Measurements from ENCODE around the gene KCNK10.

Gene KCNK10

DNA sequence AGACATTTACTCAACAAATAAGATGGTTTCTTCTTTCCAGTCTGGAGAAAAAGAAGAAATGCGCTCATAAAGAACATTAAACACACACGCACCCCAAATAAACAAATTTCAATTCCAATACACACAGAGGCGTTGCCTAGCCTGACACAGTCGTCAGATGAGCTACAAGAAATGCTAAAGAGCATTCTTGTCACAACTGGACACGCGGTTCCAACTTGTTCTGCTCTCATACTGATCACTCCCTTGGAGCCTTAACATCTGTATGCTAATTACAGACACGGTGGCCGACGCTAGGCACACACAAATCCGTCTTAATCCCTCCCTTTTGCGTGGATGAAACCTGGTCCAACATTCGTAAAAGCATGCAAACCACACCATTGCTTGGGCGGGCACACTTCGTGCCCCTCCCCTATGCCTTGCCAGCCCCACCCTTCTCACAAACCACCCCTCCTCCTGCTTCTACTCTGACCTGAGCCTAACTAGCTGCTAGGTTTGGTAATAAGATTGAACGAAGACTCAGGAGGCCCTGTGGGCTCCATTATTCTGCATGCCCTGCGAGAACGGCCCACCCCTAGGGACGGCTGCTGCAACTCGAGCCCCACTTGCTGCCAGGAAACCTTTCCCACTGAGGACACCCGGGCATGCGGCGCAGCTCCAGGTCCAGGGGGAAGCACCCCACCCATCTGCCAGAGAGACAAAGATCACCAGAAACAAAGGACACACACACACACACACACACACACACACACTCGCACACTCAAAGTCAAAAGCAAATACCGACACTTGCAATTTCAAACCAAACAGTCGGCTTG is 1.2 kb downstream of the KCNK10 start:
- no peak for DNase-seq (ENCODE audit: low read depth in 2 of 2)

DNA sequence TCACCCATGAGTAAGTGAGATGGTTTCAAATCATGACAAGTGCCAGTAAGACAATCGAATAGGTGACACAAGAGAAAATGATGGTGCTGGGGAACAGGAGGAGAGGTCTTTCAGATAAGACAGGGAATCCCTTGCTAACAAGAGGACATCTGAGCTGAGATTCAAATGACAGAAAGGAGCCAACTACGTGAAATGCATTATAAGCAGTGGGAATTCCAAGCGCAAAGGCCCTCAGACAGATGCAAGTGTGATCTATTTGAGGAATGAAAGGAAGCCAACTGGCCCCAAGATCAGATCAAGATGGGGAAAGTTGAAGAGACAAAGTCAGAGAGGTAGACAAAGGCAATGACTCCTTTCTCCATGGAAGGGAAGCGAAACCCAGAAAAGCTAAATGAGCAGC is 4.7 kb downstream of the KCNK10 start:
- DNase-seq (ENCODE audit: low read depth in 2 of 2) = no peak

DNA sequence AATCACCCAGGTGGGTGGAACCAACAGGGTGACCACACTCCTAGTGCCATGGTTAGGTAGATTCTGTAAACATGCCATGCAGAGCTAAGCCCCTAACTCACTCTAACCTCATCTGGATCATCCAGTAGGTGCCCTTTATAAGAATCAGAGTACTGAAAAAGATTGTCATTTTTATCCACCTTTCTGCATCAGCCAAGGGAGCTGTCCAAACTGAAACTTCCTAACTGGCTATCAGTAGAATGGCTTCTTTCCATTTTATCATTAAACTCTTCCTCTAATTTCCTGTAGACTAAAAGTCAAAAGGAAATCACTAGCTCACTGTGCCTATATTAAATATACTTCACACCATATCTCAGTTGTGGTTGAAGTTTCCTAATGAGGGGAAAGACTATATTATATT is 6.5 kb downstream of the KCNK10 start:
- DNase-seq (ENCODE audit: low read depth in 2 of 2) = no peak

DNA sequence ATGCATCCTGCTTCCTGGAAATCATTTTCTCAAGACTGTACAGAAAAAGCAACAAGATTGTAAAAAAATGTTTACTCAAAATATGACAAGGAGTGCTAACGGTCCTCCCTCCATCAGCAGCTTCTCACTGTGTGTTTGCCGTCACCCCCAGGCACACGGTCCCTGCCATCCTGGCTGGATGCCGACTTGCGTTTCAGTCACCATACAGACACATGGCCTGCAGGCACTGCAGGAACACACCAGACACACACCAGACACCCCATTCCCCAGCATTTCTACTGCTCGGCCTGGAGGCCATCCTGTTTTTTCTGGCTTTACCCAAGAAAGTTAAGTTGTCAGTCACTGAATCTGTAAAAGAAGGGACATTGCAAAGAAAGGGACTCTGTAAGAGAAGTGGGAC is 10.8 kb downstream of the KCNK10 start:
- no peak for DNase-seq (ENCODE audit: low read depth in 2 of 2)

DNA sequence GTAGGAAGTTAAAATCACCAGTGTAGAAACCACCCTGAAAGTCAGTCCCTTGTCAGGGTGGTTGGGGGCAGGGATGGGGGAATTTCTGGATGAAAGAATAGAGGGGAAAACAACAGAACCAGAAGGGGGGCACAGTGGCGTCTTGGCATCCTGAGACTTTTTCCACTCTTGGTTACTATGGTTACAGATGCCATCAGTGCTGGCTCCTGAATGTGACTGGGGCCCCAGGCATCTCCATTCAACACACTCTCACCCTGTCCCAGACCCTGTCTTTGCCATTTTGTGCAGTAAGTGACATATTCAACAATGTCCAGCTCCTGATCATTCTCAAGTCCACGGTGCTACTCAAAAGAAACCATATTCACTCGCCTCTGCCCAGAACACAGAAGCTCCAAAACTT is 11.3 kb downstream of the KCNK10 start:
- no peak for DNase-seq (ENCODE audit: low read depth in 2 of 2)

DNA sequence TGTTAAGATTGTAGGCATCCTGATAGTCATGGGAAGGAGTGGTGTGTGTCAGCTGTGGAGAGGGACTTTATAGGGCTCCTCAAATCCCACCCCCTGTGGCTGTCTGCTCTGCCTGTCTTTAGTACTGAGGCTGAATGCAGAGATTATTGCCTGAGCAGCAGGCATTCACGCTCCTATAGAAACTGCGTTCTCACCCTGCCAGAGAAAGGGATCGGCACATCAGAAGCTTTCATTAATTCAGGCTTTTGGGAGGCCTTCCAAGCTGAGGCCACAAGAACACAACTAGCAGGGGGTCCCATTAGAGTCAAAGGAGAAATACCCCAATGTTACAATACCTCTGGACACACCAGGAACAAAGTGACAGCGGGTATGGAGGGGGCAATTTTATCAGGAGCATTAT is 12.6 kb downstream of the KCNK10 start:
- DNase-seq (ENCODE audit: low read depth in 2 of 2) = no peak

DNA sequence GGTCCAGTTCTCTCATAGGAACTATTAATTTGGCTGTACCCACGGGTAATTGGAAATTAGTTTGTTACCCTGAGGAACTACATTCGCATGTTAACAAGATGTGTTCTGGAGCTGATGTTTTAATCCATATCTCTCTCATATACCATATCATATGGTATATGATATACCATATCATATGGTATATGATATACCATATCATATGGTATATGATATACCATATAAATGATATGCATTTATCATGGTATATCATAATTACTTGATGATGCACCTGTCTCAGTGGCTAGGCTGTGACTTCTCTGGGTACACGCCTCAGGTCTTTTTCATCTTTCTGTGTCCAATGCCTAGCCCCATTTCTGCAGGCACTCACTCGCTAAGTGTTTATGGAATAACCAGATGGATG is 13.0 kb downstream of the KCNK10 start:
- DNase-seq (ENCODE audit: low read depth in 2 of 2) = no peak

DNA sequence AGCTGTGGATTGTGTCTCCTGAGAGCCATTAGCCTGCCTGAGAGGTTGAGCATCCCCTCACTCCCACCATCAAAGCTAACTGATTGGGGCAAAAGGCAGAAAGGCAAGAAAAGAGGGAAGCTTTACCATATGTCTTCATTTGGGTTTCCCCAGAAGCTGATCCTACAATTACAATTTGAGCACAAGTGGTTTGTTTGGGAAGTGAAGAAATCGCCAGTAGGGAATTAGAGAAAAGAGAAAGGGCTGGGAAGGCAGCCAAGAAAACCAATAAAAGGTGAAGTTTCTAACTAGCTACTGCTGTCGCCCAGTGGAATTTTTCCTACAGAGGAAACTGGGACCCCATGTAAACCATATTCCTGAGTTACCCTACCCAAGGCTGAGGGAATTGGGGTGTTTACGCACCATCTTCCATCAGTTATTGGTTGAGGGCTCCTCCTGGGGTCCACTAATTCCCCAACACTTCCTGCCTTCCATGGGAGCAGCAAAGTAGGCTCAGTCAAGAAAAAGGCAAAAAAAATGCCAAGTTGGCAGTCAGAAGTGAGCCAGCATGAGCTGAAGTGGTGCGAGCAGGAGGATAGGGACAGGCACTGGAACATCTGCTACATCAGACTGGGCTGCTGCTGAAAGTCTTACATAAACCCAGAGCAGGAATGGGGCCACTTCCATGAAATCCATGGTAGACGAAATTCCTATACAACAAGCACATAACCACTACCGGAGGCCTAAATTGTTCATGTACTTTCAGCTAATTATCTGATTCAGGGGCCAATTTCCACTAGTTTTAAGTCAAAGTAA is 17.3 kb downstream of the KCNK10 start:
- no peak for DNase-seq (ENCODE audit: low read depth in 2 of 2)

DNA sequence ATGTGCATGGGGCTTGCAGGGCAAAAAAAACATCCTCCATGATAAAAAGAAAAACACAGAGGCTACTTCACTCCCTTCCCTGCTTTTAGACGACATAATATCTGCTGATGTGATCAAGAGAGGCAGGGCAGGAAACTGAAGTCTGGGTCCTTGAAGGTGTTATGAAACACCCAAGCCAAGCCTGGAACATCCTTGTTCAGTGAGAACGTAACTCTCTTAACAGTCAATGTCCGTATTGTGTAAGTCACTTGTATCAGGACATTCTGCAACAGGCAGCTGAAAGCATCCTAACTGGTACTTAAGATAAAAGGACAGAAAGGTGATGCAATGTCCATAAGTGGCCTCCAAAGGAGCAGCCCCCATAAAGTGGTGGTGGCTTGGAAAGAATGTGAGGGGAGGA is 20.0 kb downstream of the KCNK10 start:
- no peak for DNase-seq (ENCODE audit: low read depth in 2 of 2)

DNA sequence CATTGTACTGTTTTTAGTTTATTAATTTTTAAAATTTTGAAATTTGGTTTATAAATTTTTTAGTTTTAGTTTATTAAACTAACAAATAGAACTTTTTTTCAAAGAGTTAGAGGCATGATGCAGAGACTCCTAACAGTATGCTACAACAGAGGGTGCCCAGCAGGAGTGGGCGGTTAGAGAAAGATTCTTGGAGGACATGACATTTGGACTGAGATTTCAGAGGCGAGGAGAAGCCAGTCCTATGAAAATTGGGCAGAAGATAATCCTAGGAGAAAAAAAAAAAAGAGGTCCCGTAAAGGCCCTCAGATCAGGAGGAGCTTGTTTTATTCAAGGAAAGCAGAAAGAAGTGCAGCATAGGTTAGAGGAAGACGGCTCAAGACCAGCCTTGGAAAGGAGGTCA is 21.7 kb downstream of the KCNK10 start:
- DNase-seq (ENCODE audit: low read depth in 2 of 2) = no peak

DNA sequence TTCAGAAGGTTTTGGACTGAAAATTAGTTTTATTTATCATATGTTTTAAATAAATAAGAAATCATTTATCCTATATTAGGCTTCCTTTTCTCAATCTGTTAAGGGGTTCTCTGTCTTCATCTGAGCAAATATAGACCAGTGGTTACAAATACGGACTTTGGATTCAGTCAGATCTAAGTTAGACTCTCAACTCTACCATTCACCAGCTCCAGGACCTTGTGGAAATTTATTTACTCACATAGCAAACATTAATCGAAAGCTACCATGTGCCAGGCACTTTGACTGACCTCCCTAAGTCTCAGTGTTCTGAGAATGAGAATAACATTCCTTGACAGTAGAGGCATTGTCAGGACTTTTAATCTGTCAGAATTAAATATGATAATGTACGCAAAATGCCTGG is 22.3 kb downstream of the KCNK10 start:
- DNase-seq (ENCODE audit: low read depth in 2 of 2) = no peak

DNA sequence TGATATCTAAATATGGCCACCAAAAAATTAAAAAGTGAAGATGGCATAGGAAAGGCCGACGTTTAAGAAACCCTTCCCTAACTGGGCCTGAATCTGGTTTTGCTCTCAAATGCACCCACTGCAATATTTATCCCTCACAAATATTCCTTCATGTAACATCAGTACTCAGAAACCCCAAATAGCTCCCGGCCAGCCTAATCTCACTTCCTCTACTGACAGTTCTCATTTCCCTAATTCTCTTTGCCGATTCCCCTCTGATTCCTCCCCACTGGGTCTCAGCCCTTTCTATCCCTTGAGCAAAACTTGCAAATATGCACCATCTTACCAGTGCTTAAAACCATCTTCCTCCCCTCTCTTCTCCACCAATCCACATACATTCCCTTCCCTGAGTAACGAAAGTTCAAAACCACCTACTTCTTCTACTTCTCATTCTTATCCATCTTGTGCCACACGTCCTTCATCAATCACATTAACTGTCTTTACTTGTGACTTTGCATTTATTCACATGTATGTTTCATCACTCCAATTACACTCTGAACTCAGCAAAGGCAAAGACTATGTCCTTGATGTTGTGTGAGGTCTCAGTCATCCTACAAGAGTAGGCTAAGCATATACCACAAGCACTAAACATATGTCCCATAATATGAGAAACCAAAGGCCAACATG is 23.1 kb downstream of the KCNK10 start:
- no peak for DNase-seq (ENCODE audit: low read depth in 2 of 2)

DNA sequence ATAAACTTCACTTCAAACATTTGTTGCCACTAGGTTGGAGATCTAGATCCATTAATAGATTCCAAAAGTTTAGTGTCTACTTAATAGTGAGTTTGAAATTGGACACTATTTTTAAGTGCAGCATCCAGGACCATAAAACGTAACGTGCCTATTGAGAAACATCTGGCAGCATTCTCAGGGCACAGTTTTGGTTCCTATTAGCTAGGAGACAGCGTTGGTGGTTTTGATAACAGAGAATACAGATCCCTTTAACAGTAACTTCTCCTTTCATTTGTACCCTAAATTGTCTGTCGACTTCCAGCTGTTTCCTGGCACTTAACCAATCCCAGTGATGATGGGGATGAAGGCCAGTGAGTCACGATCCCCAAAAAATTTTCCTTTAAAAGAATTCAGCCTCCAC is 25.8 kb downstream of the KCNK10 start:
- no peak for DNase-seq (ENCODE audit: low read depth in 2 of 2)

DNA sequence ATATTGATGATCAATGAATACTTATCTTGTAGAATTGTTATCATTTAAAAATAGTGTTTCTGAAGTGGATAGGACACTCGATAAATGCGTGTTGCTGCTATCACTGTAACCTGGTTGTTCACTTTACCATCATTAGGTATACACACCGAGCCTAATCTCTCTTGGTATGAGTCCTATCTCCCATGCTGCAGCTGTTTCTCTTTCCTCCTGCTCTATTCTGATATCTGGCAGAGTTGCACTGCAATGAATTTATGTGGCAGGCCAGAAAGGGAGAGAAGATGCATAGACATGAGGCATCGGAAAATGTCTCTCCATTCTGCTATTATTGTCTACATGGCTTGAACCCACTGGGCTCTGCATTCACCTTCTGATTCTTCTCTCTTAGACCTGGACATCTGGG is 26.7 kb downstream of the KCNK10 start:
- DNase-seq (ENCODE audit: low read depth in 2 of 2) = no peak

DNA sequence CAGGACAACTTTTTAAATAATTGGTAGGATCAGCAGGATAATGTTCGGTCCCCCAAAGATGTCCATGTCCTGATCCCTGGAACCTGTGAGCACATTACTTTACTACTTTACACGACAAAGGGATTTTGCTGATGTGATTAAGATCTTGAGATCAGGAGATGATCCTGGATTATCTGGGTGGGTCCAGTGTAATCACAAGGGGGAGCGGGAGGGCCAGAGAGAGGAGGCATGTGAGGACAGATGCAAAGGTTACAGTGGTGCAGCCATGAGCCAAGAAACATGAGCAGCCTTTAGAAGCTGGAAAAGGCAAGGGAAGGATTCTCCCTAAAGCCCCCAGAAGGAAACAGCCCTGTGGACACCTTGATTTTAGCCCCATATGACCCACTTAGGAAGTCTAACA is 33.1 kb downstream of the KCNK10 start:
- no peak for DNase-seq (ENCODE audit: low read depth in 2 of 2)

DNA sequence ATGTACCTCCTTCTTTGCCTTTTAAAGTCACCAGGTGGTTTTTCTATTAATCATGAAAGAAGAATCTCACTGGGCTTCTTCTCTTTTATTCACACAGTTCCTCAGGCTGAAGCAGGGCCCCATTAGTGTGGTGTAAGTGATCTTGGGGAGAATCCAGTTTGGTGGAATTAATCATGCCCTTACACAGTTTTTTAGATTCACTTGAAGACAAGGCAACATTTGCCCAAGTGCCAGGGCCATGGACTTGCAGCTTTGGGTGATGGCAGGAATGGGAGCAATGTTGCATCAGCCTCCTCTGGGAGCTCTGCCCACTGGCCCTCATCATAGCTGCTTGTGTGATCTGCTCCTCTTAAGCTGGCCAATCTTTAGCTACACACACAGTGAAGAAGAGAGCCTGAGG is 33.8 kb downstream of the KCNK10 start:
- no peak for DNase-seq (ENCODE audit: low read depth in 2 of 2)

DNA sequence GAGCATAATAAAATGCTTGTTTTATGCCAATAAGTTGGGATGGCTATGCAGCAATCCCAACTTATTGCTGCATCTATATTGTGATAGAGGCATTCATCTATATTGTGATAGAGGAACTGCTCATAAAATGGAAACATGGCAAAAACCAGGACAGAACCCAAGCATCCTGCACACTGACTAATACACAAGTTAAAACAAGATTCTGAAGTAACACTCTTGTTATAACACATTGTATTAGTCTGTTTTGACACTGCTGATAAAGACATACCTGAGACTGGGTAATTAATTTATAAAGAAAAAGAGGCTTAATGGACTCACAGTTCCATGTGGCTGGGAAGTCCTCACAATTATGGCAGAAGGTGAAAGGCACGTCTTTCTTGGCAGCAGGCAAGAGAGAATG is 36.8 kb downstream of the KCNK10 start:
- DNase-seq (ENCODE audit: low read depth in 2 of 2) = no peak

DNA sequence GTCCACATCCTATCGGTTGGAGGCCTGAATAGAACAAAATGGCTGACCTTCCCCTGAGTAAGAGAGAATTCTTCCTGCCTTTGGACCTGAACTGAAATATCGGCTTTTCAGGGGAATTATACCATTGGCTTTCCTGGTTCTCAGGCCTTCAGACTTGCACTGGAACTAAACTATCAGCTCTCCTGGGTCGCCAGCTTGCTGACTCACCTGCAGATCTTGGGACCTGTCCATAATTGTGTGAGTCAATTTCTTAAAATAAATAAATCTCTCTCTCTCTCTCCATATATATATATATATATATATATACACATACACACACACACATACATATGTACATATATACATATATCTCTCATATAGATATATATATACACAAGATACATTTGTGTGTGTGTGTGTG is 41.6 kb downstream of the KCNK10 start:
- DNase-seq (ENCODE audit: low read depth in 2 of 2) = no peak

DNA sequence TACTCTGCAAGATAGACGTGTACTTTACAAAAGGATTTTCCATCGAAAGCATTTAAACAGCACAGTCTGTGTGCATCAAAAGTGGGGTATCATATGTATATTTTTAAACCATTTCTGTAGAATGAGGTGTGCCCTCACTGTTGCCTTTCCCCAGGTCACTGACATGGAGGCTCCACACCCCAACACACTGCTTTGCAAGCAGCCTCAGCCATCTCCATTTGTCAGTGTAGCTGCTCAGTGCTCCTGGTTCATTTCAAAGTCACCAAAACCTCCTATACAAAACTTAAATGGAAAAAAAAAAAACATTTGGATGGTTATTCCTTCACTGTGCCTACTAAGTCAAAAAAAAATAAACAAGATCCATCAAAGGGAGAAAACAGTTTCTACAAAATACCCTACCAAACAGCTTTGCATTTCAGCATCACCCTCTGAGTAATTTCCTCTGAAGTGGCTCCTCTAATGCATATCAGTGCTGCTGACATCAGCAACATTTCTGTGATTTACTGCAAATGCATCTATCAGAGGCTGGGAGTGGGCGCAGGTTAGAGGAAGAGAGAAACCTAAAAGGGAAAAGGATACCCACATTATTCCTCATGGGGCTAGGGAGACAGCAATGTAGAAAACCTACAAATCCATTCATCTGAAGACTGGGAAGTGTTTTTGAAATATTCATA is 46.0 kb downstream of the KCNK10 start:
- DNase-seq (ENCODE audit: low read depth in 2 of 2) = no peak

DNA sequence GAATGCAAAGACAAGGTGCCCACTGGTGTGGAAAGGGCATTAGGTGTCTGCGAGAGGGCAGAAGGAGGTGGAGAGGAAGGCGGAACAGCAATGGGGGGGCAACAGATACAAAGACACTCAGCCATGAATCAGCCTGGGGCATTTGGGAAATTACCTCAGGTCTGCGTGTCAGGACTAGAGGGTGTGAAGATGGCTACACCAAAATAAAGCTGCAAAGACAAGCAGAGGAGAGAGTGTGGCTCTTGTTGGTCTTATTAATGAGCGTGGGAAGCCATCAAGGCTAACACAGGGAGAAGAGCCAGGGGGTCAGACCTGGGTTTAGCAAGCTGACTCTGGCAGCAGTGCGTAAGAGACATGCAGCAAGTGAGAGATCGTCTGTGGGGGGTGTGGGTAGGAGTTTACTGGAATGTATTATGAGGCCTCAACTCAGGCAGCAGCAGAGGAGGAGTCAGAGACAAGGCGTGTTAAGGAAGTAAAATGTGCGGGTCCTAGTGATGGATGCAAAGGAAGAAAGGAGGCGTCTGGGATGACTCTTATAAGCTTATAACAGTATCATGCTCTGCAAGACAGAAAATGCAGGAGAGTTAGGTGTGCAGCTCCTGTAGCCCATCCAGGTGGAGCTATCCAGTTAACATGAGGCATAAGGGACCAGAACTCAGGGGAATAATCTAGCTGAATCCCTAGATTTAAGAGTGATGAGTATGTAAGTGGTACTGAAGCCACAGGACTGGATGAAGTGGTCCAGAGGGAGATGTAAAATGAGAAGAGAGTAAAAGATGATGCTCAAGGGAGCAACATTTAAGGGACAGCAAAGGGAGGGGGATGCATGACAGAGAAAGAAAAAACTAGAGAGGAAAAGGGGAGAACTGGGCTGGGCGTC is 50.4 kb downstream of the KCNK10 start:
- DNase-seq (ENCODE audit: low read depth in 2 of 2) = no peak

DNA sequence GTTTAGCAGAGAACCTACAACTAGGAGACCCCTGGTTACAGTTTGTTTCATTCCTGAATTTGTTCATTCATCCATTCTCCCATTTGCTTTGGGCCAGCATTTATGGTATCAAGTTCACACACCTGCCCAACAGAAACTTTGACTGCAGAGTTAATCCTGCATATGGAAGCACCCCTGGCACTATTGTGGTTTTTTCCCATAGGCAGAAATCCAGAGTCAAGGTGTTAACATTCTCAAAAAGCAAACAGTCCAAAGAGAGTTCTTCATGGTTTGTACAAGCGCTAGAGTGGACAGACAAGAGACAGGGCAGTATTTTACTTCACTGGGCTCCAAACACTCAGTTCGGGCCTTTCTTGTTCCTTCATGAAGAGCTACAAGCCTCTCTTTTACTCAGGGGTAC is 51.9 kb downstream of the KCNK10 start:
- no peak for DNase-seq (ENCODE audit: low read depth in 2 of 2)
